ENCODE data around the gene ZNF420.

ZNF420 gene

DNA sequence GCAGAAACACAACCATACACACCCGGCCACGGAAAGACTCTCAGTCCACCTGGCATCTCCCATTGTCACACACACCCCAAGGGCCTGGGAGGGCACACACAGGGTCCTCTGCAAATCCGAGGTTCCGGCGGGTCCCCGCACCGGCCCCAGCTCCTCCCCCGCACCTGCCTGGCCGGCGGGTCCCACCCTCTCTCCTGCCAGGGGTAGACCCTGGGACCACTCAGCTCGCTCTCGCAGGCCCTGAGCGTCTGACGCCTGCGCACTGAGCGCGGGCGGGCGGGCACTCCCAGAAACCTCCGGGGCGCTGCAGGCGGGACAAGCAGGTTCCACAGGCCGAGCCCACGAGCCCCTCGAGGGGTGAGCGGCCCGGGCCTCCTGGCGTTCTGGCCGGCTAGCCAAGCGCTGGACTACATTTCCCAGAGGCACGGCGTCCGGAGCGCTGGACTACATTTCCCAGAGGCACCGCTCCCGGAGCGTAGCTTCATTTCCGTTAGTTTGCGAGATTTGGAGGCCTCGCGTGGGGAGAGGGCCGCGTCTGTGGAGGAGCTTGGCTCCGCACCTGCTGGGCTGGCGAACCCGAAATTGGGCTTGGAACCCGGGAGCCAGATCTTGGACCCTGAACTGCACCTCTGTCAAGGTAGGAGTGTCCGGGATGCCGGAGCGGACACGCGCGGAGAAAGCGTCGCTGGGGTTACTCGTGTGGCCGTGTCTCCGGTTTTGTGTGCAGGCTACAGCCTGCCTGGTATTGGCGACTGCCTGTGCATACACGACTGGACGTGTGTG, at the start of gene ZNF420 (continued):
- TF ChIP-seq, protein P1, sequence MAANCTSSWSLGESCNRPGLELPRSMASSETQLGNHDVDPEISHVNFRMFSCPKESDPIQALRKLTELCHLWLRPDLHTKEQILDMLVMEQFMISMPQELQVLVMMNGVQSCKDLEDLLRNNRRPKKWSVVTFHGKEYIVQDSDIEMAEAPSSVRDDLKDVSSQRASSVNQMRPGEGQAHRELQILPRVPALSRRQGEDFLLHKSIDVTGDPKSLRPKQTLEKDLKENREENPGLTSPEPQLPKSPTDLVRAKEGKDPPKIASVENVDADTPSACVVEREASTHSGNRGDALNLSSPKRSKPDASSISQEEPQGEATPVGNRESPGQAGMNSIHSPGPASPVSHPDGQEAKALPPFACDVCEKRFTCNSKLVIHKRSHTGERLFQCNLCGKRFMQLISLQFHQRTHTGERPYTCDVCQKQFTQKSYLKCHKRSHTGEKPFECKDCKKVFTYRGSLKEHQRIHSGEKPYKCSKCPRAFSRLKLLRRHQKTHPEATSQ (tag by site-specific recombination; IDR thresholded peaks at IDR 0.05) = peak; percentile 59; the same call in 1 of the 2 replicates
- TF ChIP-seq ZSCAN23 (tag by site-specific recombination; IDR thresholded peaks at IDR 0.05) (0 out of 2 replicates have a peak, but pooled peaks have one; percentile 30), ZNF843 (tag by site-specific recombination; IDR thresholded peaks at IDR 0.05) (peak; percentile 55), ZNF341 (tag by site-specific recombination; IDR thresholded peaks at IDR 0.05; ENCODE audit: low read depth) (0 out of 2 replicates have a peak, but pooled peaks have one; percentile 25), ZSCAN16 (tag by site-specific recombination; IDR thresholded peaks at IDR 0.05) (peak; percentile 42; the same call in 1 of the 2 replicates), ZBTB20 (tag by site-specific recombination; IDR thresholded peaks at IDR 0.05) (peak; percentile 98), KLF1 (tag by site-specific recombination; IDR thresholded peaks at IDR 0.05) (peak; percentile 59; the same call in 1 of the 2 replicates), KLF10 (tag by site-specific recombination; IDR thresholded peaks at IDR 0.05) (peak; percentile 81), ZBTB17 (tag by site-specific recombination; IDR thresholded peaks at IDR 0.05) (peak; percentile 96), ZFP41 (tag by site-specific recombination; IDR thresholded peaks at IDR 0.05; ENCODE audit: borderline replicate concordance) (no peak), MYNN (tag by site-specific recombination; IDR thresholded peaks at IDR 0.05; ENCODE audit: borderline replicate concordance) (no peak), ZBTB21 (tag by site-specific recombination; IDR thresholded peaks at IDR 0.05) (peak; percentile 51), ZNF791 (tag by site-specific recombination; IDR thresholded peaks at IDR 0.05) (peak; percentile 35; the same call in 1 of the 2 replicates), ZEB2 (tag by site-specific recombination; IDR thresholded peaks at IDR 0.05) (peak; percentile 82), ZFP37 (tag by site-specific recombination; IDR thresholded peaks at IDR 0.05) (peak; percentile 80), EGR2 (tag by site-specific recombination; IDR thresholded peaks at IDR 0.05; ENCODE audit: low read depth) (peak; percentile 93), ZBTB8A (tag by site-specific recombination; IDR thresholded peaks at IDR 0.05) (peak; percentile 96), ZNF324 (tag by site-specific recombination; IDR thresholded peaks at IDR 0.05) (peak; percentile 37; the same call in 1 of the 2 replicates), ZNF202 (tag by site-specific recombination; IDR thresholded peaks at IDR 0.05; ENCODE audit: borderline replicate concordance) (no peak)
- TF ChIP-seq, protein P2, sequence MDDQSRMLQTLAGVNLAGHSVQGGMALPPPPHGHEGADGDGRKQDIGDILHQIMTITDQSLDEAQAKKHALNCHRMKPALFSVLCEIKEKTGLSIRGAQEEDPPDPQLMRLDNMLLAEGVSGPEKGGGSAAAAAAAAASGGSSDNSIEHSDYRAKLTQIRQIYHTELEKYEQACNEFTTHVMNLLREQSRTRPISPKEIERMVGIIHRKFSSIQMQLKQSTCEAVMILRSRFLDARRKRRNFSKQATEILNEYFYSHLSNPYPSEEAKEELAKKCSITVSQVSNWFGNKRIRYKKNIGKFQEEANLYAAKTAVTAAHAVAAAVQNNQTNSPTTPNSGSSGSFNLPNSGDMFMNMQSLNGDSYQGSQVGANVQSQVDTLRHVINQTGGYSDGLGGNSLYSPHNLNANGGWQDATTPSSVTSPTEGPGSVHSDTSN (CRISPR knock-in tag; IDR thresholded peaks at IDR 0.05) = peak; percentile 25; the same call in 1 of the 2 replicates
- TF ChIP-seq, protein P3, sequence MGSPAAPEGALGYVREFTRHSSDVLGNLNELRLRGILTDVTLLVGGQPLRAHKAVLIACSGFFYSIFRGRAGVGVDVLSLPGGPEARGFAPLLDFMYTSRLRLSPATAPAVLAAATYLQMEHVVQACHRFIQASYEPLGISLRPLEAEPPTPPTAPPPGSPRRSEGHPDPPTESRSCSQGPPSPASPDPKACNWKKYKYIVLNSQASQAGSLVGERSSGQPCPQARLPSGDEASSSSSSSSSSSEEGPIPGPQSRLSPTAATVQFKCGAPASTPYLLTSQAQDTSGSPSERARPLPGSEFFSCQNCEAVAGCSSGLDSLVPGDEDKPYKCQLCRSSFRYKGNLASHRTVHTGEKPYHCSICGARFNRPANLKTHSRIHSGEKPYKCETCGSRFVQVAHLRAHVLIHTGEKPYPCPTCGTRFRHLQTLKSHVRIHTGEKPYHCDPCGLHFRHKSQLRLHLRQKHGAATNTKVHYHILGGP (tag by site-specific recombination; IDR thresholded peaks at IDR 0.05) = no peak; the same call in 1 of the 2 replicates
- TF ChIP-seq, protein P4, sequence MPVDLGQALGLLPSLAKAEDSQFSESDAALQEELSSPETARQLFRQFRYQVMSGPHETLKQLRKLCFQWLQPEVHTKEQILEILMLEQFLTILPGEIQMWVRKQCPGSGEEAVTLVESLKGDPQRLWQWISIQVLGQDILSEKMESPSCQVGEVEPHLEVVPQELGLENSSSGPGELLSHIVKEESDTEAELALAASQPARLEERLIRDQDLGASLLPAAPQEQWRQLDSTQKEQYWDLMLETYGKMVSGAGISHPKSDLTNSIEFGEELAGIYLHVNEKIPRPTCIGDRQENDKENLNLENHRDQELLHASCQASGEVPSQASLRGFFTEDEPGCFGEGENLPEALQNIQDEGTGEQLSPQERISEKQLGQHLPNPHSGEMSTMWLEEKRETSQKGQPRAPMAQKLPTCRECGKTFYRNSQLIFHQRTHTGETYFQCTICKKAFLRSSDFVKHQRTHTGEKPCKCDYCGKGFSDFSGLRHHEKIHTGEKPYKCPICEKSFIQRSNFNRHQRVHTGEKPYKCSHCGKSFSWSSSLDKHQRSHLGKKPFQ (tag by site-specific recombination; IDR thresholded peaks at IDR 0.05) = peak; percentile 10; the same call in 1 of the 2 replicates
- TF ChIP-seq, protein P5, sequence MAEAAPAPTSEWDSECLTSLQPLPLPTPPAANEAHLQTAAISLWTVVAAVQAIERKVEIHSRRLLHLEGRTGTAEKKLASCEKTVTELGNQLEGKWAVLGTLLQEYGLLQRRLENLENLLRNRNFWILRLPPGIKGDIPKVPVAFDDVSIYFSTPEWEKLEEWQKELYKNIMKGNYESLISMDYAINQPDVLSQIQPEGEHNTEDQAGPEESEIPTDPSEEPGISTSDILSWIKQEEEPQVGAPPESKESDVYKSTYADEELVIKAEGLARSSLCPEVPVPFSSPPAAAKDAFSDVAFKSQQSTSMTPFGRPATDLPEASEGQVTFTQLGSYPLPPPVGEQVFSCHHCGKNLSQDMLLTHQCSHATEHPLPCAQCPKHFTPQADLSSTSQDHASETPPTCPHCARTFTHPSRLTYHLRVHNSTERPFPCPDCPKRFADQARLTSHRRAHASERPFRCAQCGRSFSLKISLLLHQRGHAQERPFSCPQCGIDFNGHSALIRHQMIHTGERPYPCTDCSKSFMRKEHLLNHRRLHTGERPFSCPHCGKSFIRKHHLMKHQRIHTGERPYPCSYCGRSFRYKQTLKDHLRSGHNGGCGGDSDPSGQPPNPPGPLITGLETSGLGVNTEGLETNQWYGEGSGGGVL (tag by site-specific recombination; IDR thresholded peaks at IDR 0.05) = peak; percentile 55
- TF ChIP-seq, protein P6, sequence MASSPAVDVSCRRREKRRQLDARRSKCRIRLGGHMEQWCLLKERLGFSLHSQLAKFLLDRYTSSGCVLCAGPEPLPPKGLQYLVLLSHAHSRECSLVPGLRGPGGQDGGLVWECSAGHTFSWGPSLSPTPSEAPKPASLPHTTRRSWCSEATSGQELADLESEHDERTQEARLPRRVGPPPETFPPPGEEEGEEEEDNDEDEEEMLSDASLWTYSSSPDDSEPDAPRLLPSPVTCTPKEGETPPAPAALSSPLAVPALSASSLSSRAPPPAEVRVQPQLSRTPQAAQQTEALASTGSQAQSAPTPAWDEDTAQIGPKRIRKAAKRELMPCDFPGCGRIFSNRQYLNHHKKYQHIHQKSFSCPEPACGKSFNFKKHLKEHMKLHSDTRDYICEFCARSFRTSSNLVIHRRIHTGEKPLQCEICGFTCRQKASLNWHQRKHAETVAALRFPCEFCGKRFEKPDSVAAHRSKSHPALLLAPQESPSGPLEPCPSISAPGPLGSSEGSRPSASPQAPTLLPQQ (tag by site-specific recombination; IDR thresholded peaks at IDR 0.05) = peak; percentile 99
- TF ChIP-seq, protein P7, sequence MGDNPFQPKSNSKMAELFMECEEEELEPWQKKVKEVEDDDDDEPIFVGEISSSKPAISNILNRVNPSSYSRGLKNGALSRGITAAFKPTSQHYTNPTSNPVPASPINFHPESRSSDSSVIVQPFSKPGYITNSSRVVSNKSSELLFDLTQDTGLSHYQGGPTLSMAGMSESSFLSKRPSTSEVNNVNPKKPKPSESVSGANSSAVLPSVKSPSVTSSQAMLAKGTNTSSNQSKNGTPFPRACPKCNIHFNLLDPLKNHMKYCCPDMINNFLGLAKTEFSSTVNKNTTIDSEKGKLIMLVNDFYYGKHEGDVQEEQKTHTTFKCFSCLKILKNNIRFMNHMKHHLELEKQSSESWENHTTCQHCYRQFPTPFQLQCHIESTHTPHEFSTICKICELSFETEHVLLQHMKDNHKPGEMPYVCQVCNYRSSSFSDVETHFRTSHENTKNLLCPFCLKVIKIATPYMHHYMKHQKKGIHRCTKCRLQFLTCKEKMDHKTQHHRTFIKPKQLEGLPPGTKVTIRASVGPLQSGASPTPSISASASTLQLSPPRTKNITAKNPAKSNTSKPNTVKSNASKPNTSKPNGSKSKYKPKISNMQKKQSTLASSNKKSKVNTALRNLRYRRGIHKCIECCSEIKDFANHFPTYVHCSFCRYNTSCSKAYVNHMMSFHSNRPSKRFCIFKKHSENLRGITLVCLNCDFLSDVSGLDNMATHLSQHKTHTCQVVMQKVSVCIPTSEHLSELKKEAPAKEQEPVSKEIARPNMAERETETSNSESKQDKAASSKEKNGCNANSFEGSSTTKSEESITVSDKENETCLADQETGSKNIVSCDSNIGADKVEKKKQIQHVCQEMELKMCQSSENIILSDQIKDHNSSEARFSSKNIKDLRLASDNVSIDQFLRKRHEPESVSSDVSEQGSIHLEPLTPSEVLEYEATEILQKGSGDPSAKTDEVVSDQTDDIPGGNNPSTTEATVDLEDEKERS (tag by site-specific recombination; IDR thresholded peaks at IDR 0.05) = peak; percentile 93
- TF ChIP-seq, protein P8, sequence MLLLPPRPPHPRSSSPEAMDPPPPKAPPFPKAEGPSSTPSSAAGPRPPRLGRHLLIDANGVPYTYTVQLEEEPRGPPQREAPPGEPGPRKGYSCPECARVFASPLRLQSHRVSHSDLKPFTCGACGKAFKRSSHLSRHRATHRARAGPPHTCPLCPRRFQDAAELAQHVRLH (tag by site-specific recombination; IDR thresholded peaks at IDR 0.05) = peak; percentile 70; the same call in 1 of the 2 replicates
